Measurements from ENCODE around the gene SORT1. TPM values are rescaled to one million over a fixed set of nuclear protein-coding genes. Genes with fewer than 3 reads are reported as not detected.
A peak's percentile ranks its signal among the peaks of the same experiment; 100 is the strongest.

Gene SORT1
- total RNA-seq, 1 donor from 2014 or later = 40.6 TPM

DNA sequence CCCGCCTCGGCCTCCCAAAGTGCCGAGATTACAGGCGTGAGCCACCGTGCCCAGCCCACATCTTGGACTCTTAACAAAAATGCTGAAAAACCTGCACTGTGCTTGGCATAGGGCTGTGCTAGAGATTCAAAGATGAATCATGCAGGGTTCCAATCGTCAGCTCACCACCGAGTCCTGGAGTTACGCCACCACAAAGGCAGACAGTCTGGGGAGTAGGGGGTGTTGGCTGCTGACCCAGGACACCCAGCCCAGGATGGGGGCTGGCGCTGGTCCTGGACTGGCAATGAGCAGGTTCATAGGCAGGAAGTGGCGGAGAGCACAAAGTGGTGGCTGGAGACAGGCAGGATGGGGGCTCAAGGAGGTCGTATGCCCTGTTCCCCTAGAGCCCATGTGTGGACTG, 130.8 kb downstream of the SORT1 start:
- TF ChIP-seq CTCF (IDR thresholded peaks at IDR 0.05; ENCODE audit: unreplicated experiment) = no peak
- Mint-ChIP-seq H3K27me3 (ENCODE audit: low read depth) (no peaks in the 10 kb centered on the region), H3K4me1 (peaks cover 5% of the 10 kb centered on the region), H3K4me3 (no peak overlapping the region), H3K9me3 (no peaks in the 10 kb centered on the region), H3K36me3 (peaks cover 11% of the 10 kb centered on the region), H3K27ac (no peak overlapping the region)
- no peak for DNase-seq (ENCODE audit: low spot score in 2 of 2, unreplicated experiment in 2 of 2)

- peaks cover 8% of the 10 kb centered on the region for H3K36me3 Mint-ChIP-seq
- no peak overlapping the region for H3K27ac Mint-ChIP-seq
- no peaks in the 10 kb centered on the region for H3K27me3 Mint-ChIP-seq (ENCODE audit: low read depth)
- no peaks in the 10 kb centered on the region for H3K9me3 Mint-ChIP-seq
- H3K4me3 Mint-ChIP-seq = no peak overlapping the region
- DNase-seq (ENCODE audit: low spot score in 2 of 2, unreplicated experiment in 2 of 2) = no peak
- no peak for TF ChIP-seq CTCF (IDR thresholded peaks at IDR 0.05; ENCODE audit: unreplicated experiment)
- peaks cover 5% of the 10 kb centered on the region for H3K4me1 Mint-ChIP-seq
These were observed 131.9 kb downstream of the SORT1 start for GRCh38 chr1:109265741-109266330.

GRCh38 chr1:109265016-109265415, 132.7 kb downstream of the SORT1 start:
- no peaks in the 10 kb centered on the region for H3K27me3 Mint-ChIP-seq (ENCODE audit: low read depth)
- H3K9me3 Mint-ChIP-seq = no peaks in the 10 kb centered on the region
- no peak for TF ChIP-seq CTCF (IDR thresholded peaks at IDR 0.05; ENCODE audit: unreplicated experiment)
- peaks cover 6% of the 10 kb centered on the region for H3K36me3 Mint-ChIP-seq
- no peak overlapping the region for H3K27ac Mint-ChIP-seq
- no peak overlapping the region for H3K4me3 Mint-ChIP-seq
- DNase-seq (ENCODE audit: low spot score in 2 of 2, unreplicated experiment in 2 of 2) = no peak
- peaks cover 5% of the 10 kb centered on the region for H3K4me1 Mint-ChIP-seq

DNA sequence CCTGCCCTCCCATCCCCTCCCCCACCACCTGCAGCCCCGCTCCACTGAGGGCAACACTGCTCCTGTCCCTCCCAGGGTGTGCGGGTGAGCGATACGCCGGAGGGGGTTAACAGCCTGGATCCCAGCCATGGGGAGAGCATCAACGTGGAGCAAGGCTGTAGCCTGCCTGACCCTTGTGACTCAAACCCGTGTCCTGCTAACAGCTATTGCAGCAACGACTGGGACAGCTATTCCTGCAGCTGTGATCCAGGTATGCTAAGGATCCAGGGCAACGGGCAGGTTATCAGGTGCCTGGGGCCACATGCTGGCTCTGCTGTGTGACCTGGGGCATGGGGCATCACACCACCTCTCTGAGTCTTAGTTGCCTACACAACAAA, 133.4 kb downstream of the SORT1 start:
- TF ChIP-seq CTCF (IDR thresholded peaks at IDR 0.05; ENCODE audit: unreplicated experiment) = no peak
- H3K4me1 Mint-ChIP-seq = peaks cover 5% of the 10 kb centered on the region
- H3K27me3 Mint-ChIP-seq (ENCODE audit: low read depth) = no peaks in the 10 kb centered on the region
- H3K36me3 Mint-ChIP-seq = peaks cover 3% of the 10 kb centered on the region
- H3K9me3 Mint-ChIP-seq = no peaks in the 10 kb centered on the region
- no peak overlapping the region for H3K4me3 Mint-ChIP-seq
- DNase-seq (ENCODE audit: low spot score in 2 of 2, unreplicated experiment in 2 of 2) = no peak
- no peak overlapping the region for H3K27ac Mint-ChIP-seq

- Mint-ChIP-seq H3K9me3 (no peaks in the 10 kb centered on the region), H3K27ac (peak overlapping the region; percentile 50), H3K4me1 (peaks cover 5% of the 10 kb centered on the region), H3K4me3 (no peak overlapping the region), H3K27me3 (ENCODE audit: low read depth) (no peaks in the 10 kb centered on the region), H3K36me3 (peaks cover 3% of the 10 kb centered on the region)
- DNase-seq (ENCODE audit: low spot score in 2 of 2, unreplicated experiment in 2 of 2) = peak; percentile 60 to 87
- TF ChIP-seq CTCF (IDR thresholded peaks at IDR 0.05; ENCODE audit: unreplicated experiment) = peak; percentile 95
These were observed 133.9 kb downstream of the SORT1 start for GRCh38 chr1:109263597-109264378.
